SH-SY5Y (cell line): ENCODE measurements around the gene TPP2.

ENCODE experiments used
- GATA2 ChIP-seq: IDR thresholded peaks from 2 replicates; pipeline ENCODE4 v1.6.1; 2011; ENCODE audit warnings: mild to moderate bottlenecking, low read depth, low read length
- GATA3 ChIP-seq: IDR thresholded peaks from 2 replicates; pipeline ENCODE4 v1.6.1; 2011; ENCODE audit warnings: low read depth, mild to moderate bottlenecking, low read length, moderate library complexity

- TF ChIP-seq GATA2 (no peak), GATA3 (no peak)
These were observed 103.6 kb downstream of the TPP2 start for GRCh38 chr13:102700088-102701031.
